Measurements from ENCODE around the gene SLC19A1.

SLC19A1 gene

DNA sequence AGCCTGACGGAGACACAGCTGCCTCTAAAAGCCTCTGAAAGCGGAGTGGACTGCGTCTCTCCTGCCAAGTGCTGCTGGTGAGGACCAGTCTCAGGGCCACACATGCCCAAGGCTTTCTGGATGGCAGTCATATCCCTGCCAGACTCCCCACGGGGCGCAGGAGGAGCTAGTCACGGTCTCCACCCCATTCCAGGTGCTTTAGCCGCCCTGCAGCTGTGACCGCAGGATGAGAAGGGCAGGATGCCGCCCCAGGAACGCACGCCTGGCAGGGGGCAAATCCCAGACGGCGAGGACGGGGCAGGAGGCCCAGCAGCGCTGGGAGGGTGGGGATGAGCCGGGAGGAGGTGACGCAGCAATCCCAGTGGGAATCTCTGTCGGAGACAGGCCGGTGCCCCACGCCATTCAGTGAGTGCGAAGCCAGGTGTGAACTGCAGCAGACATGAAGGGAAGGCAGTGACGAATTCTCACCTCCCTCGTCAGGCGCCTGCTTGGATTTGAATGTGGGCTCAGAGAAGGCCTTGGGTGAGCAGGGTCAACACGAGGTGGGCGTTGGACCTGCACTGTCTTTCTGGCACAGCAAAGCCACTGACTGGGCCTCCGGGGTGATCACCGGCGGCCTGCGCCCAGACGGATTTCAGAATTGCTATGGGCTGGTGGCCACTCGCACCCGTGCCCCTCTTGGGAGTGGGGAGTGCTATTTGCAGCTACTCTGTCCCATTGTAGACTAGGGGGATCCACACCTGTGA is 38.5 kb upstream of the SLC19A1 start:
- Histone ChIP-seq H3K27ac (replicated peaks) (no peak overlapping the region), H3K4me3 (replicated peaks; ENCODE audit: insufficient read depth, low read length) (no peak overlapping the region), H3K27me3 (ENCODE audit: insufficient read depth, poor library complexity, severe bottlenecking) (peaks cover 2% of the 10 kb centered on the region)
- no peak for DNase-seq (ENCODE audit: low read depth in 1 of 2, low spot score in 1 of 2)
- TF ChIP-seq, protein P1, sequence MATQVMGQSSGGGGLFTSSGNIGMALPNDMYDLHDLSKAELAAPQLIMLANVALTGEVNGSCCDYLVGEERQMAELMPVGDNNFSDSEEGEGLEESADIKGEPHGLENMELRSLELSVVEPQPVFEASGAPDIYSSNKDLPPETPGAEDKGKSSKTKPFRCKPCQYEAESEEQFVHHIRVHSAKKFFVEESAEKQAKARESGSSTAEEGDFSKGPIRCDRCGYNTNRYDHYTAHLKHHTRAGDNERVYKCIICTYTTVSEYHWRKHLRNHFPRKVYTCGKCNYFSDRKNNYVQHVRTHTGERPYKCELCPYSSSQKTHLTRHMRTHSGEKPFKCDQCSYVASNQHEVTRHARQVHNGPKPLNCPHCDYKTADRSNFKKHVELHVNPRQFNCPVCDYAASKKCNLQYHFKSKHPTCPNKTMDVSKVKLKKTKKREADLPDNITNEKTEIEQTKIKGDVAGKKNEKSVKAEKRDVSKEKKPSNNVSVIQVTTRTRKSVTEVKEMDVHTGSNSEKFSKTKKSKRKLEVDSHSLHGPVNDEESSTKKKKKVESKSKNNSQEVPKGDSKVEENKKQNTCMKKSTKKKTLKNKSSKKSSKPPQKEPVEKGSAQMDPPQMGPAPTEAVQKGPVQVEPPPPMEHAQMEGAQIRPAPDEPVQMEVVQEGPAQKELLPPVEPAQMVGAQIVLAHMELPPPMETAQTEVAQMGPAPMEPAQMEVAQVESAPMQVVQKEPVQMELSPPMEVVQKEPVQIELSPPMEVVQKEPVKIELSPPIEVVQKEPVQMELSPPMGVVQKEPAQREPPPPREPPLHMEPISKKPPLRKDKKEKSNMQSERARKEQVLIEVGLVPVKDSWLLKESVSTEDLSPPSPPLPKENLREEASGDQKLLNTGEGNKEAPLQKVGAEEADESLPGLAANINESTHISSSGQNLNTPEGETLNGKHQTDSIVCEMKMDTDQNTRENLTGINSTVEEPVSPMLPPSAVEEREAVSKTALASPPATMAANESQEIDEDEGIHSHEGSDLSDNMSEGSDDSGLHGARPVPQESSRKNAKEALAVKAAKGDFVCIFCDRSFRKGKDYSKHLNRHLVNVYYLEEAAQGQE (IDR thresholded peaks at IDR 0.05; ENCODE audit: insufficient replicate concordance, low read depth): no peak
- TF ChIP-seq, protein P2, sequence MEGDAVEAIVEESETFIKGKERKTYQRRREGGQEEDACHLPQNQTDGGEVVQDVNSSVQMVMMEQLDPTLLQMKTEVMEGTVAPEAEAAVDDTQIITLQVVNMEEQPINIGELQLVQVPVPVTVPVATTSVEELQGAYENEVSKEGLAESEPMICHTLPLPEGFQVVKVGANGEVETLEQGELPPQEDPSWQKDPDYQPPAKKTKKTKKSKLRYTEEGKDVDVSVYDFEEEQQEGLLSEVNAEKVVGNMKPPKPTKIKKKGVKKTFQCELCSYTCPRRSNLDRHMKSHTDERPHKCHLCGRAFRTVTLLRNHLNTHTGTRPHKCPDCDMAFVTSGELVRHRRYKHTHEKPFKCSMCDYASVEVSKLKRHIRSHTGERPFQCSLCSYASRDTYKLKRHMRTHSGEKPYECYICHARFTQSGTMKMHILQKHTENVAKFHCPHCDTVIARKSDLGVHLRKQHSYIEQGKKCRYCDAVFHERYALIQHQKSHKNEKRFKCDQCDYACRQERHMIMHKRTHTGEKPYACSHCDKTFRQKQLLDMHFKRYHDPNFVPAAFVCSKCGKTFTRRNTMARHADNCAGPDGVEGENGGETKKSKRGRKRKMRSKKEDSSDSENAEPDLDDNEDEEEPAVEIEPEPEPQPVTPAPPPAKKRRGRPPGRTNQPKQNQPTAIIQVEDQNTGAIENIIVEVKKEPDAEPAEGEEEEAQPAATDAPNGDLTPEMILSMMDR (IDR thresholded peaks at IDR 0.05; ENCODE audit: insufficient read depth, low read length): no peak
- TF ChIP-seq SPI1 (IDR thresholded peaks at IDR 0.05; ENCODE audit: borderline replicate concordance, low read depth): no peak
- no peak for TF ChIP-seq GABPA (IDR thresholded peaks at IDR 0.05; ENCODE audit: low read depth)
- no peak for TF ChIP-seq POLR2AphosphoS5 (IDR thresholded peaks at IDR 0.05; ENCODE audit: low read depth)

DNA sequence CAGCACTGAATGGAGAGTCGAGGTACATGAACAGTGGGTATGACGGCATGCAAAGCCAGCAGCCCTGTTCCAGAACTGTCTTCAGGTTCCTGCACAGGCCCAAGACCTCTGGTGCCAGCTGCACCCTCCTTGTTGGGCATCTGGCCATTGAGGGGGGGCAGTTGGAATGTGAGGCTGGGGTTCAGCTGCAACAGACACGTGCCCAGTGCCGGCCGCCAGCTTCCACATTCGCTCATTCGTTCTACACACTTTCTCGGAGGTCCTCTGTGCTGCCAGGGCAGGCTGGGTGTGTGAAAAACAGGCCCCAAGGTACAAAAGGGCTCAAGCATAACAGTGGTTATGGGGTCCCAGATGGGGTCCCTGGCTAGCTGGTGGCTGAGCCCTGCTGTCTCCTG is 37.9 kb upstream of the SLC19A1 start:
- no peak for DNase-seq (ENCODE audit: low read depth in 1 of 2, low spot score in 1 of 2)
- TF ChIP-seq POLR2AphosphoS5 (IDR thresholded peaks at IDR 0.05; ENCODE audit: low read depth): no peak
- no peak for TF ChIP-seq SPI1 (IDR thresholded peaks at IDR 0.05; ENCODE audit: borderline replicate concordance, low read depth)
- TF ChIP-seq, protein P2 (IDR thresholded peaks at IDR 0.05; ENCODE audit: insufficient read depth, low read length): no peak
- TF ChIP-seq, protein P1 (IDR thresholded peaks at IDR 0.05; ENCODE audit: insufficient replicate concordance, low read depth): no peak
- TF ChIP-seq GABPA (IDR thresholded peaks at IDR 0.05; ENCODE audit: low read depth): no peak
- Histone ChIP-seq H3K27ac (replicated peaks) (no peak overlapping the region), H3K27me3 (ENCODE audit: insufficient read depth, poor library complexity, severe bottlenecking) (peaks cover 2% of the 10 kb centered on the region), H3K4me3 (replicated peaks; ENCODE audit: insufficient read depth, low read length) (no peak overlapping the region)

DNA sequence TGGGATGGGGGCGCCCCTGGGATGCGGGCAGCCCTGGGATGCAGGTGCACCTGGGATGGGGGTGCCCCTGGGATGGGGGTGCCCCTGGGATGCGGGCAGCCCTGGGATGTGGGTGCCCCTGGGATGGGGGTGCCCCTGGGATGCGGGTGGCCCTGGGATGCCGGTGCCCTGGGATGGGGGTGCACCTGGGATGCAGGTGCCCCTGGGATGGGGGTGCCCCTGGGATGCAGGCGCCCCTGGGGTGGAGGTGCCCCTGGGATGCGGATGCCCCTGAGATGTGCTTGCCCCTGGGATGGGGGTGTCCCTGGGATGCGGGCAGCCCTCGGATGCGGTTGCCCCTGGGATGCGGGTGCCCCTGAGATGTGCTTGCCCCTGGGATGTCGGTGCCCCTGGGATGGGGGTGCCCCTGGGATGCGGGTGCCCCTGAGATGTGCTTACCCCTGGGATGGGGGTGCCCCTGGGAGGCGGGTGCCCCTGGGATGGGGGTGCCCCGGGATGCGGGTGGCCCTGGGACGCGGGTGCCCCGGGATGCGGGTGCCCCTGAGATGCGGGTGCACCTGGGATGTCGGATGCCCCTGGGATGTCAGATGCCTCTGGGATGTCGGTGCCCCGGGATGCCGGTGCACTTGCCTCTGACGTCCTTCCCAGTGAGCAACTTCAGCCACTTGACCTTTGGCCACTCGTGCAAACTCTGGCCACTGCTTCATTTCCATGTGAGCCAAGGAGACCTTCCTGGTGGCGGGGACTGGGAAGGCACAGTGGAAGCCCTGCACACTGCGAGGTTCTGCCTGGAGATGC is 37.3 kb upstream of the SLC19A1 start:
- no peak for DNase-seq (ENCODE audit: low read depth in 1 of 2, low spot score in 1 of 2)
- H3K27me3 ChIP-seq (ENCODE audit: insufficient read depth, poor library complexity, severe bottlenecking): peaks cover 2% of the 10 kb centered on the region
- TF ChIP-seq POLR2AphosphoS5 (IDR thresholded peaks at IDR 0.05; ENCODE audit: low read depth): no peak
- no peak for TF ChIP-seq GABPA (IDR thresholded peaks at IDR 0.05; ENCODE audit: low read depth)
- TF ChIP-seq, protein P1 (IDR thresholded peaks at IDR 0.05; ENCODE audit: insufficient replicate concordance, low read depth): no peak
- TF ChIP-seq SPI1 (IDR thresholded peaks at IDR 0.05; ENCODE audit: borderline replicate concordance, low read depth): no peak
- TF ChIP-seq, protein P2 (IDR thresholded peaks at IDR 0.05; ENCODE audit: insufficient read depth, low read length): no peak
- no peak overlapping the region for H3K4me3 ChIP-seq (replicated peaks; ENCODE audit: insufficient read depth, low read length)
- H3K27ac ChIP-seq (replicated peaks): no peak overlapping the region

Data from HL-60 (cell line).